KBM-7 (cell line): Measurements from ENCODE around the gene CLCN1.
"Not testable (repeated sequence)": the region's sequence is repeated elsewhere in the genome, so short reads cannot be mapped to it uniquely, and the experiment has no call there.

ENCODE experiments used
- DNase-seq: peaks from one replicate; pipeline ENCODE4 v3.0.0-alpha.2; 2015
- in situ Hi-C: fragments of 300-500 bp; cut with MboI; formaldehyde crosslinking; loops from 2 replicates; pipeline ENCODE4 v1.14.3; 2020; ENCODE audit warnings: low sequenced_read_pairs, low pct_unique_long_range_greater_than_20kb, mixed read lengths

CLCN1 gene

DNA sequence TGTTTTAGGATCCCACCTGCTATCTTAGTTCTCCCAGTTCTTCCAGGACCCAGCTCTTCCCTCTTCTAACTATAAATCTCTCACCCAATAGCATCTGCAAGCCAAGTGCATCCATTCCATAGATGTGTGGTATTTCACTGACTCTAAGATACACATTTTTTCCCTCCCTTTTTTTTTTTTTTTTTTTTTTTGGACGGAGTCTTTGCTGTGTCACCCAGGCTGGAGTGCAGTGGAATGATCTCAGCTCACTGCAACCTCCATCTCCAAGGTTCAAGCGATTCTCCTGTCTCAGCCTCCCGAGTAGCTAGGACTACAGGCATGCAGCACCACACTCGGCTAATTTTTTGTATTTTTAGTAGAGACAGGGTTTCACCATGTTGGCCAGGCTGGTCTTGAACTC lies 26.0 kb upstream of the CLCN1 start:
- in situ Hi-C loops, DNase-seq: not testable (repeated sequence)

DNA sequence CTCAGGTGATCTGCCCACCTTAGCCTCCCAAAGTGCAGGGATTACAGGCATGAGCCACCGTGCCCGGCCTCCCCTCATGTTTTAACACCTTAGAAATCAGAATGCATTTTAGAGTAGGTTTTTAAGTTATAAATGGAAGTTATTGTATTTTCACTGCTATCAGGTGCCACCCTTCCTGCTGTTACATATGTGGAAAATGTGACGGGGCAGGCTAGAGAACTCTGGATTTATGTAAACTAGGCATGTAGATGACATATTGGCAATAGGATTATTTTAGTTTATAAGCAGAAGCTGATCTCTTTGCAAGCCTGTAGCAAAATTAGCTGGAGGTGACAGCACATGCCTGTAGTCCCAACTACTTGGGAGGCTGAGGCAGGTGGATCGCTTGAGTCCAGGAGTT lies 25.6 kb upstream of the CLCN1 start:
- DNase-seq: no peak
- in situ Hi-C loops: no loop called here

- DNase-seq: no peak
- in situ Hi-C loops: no loop called here
Observed at GRCh38 chr7:143292876-143293275, 23.0 kb upstream of the CLCN1 start.

DNA sequence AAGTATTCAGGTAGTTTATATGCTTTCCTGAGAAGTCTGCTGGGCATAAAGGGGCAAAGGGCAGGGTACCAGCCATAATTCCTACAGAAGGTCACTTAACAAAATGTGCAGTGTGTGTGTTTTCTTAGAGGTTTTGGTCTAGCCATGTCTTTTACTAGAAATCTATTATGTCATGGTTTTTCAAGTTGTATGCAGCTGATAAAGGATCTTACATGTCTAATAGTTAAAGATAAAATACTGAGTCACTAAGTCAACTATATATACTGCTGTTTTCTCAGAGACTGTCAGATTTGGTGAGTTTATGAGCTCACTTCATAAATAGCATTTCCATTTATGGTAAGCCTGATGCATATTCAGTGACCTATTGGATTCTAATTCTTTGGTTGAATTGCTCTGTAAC lies 20.0 kb upstream of the CLCN1 start:
- DNase-seq: no peak
- in situ Hi-C loops: no loop called here

GRCh38 chr7:143296686-143297085 lies 19.2 kb upstream of the CLCN1 start:
- DNase-seq: peak; percentile 37

GRCh38 chr7:143299346-143299745 lies 16.6 kb upstream of the CLCN1 start:
- no peak for DNase-seq
- in situ Hi-C loops: no loop called here

More at GRCh38 chr7:143296686-143297085, 19.2 kb upstream of the CLCN1 start:
- in situ Hi-C loops: no loop called here

DNA sequence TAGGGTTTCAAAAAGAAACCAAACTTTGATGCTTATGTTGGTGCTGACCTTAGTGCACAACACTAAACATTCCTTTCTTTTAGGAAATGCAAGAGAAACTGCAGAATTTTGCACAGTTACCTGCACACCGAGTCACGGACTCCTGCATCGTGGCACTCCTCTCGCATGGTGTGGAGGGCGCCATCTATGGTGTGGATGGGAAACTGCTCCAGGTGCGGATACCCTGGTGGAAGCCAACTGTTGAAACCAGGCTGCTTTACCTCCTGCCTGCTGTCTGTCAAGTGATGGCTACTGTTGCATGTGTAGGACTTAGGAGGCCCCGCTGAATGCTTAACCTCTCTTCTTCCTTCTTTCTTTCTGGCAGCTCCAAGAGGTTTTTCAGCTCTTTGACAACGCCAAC lies 16.1 kb upstream of the CLCN1 start:
- peak; percentile 57 for DNase-seq
- in situ Hi-C loops: no loop called here

GRCh38 chr7:143300959-143301935 lies 14.7 kb upstream of the CLCN1 start:
- DNase-seq: peak; percentile 87
- in situ Hi-C loops: no loop called here

GRCh38 chr7:143303733-143304132 lies 12.2 kb upstream of the CLCN1 start:
- in situ Hi-C loops: no loop called here
- no peak for DNase-seq

GRCh38 chr7:143304938-143305337 lies 11.0 kb upstream of the CLCN1 start:
- in situ Hi-C loops: no loop called here

GRCh38 chr7:143305423-143306070 lies 10.4 kb upstream of the CLCN1 start:
- in situ Hi-C loops: no loop called here
- peak; percentile 76 for DNase-seq

More at GRCh38 chr7:143304938-143305337, 11.0 kb upstream of the CLCN1 start:
- DNase-seq: no peak

DNA sequence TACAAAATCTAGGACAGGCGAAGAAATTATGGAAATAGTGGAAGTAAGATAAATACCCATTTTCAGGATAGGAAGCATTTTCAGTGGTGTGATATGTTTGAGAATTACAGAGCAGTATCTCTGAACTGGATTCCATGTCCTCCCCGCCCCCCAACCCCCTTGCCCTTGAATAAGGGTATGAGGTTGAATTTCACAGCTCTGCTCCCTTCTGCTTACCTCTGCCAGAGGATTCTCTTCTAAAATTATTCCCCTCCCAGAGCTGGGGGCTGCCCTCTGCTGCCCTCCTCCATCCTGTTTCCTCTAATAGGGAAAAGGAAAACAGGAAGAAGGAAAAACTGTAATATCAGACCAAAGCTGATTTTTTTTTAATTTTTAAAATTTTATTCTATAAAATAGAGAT lies 7.3 kb upstream of the CLCN1 start:
- no peak for DNase-seq
- in situ Hi-C loops: no loop called here

- in situ Hi-C loops: no loop called here
- DNase-seq: no peak
Observed at GRCh38 chr7:143314127-143314526, 1.8 kb upstream of the CLCN1 start.

GRCh38 chr7:143316492-143316891 lies 581 bp downstream of the CLCN1 start:
- in situ Hi-C loops: no loop called here
- no peak for DNase-seq

DNA sequence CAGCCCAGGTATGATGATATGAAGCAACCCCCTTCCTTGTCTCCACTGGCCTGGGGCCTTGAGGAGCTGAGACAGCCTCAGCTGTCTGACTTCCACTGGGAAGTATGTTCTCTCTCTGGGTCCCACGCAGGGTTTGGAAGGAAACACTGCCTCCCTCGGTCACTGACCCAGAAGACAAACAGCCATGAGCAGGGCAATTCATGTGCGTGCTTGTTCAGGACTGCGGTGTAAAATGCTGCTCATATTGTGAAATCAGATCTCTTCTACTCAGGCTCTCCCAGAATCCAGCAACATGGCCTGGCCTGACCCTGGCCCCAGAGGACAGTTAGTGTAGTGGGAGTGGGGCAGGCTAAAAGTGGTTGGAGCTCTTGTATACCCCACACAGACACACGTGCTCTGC lies 2.8 kb downstream of the CLCN1 start:
- in situ Hi-C loops: no loop called here
- DNase-seq: no peak

DNA sequence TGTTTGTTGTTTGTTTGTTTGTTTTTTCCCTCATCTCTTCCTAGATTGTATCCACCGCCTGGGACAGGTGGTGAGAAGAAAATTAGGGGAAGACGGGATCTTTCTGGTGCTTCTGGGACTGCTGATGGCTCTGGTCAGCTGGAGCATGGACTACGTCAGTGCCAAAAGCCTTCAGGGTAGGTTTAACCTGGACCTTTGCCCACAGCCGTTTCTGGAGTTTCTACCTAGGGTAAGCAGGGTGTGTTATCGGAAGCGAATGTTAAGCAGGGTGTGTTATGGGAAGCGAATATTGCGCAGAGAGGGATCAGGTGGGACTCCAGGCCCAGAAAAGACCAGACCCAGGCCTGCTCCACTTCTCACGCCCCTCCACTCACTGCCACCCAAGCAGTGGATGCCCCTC lies 4.7 kb downstream of the CLCN1 start:
- DNase-seq: no peak
- in situ Hi-C loops: no loop called here

DNA sequence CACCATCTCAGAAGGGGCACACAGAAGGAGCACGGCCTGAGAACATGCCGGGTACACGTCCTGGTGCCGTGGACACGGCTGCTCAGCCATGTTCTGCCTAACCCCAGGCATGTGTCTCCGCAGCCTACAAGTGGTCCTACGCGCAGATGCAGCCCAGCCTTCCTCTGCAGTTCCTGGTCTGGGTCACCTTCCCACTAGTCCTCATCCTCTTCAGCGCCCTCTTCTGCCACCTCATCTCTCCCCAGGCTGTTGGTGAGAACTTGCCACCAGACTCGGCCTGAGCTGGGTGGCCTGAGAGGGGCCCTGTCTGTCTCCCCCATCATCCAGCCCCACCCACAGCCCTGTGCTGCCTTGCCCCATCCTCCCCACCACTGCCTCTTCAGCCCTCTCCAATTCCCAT lies 5.3 kb downstream of the CLCN1 start:
- in situ Hi-C loops: no loop called here
- DNase-seq: no peak

DNA sequence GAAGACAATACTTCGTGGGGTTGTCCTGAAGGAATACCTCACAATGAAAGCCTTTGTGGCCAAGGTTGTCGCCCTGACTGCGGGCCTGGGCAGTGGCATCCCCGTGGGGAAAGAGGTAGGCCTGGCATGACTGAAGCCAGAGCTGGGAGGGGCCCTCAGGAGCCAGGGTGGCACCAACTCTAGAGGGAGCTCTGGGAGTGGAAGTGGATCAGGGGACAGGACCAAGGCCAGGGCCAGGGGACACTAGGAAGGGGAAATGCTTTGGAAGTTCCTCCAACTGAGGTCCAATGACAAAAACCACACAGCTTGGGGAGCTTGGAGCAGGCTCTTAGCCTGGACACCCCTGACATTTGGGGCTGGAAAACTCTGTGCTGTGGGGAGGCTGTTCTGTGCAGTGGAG lies 5.8 kb downstream of the CLCN1 start:
- in situ Hi-C loops: no loop called here
- no peak for DNase-seq

DNA sequence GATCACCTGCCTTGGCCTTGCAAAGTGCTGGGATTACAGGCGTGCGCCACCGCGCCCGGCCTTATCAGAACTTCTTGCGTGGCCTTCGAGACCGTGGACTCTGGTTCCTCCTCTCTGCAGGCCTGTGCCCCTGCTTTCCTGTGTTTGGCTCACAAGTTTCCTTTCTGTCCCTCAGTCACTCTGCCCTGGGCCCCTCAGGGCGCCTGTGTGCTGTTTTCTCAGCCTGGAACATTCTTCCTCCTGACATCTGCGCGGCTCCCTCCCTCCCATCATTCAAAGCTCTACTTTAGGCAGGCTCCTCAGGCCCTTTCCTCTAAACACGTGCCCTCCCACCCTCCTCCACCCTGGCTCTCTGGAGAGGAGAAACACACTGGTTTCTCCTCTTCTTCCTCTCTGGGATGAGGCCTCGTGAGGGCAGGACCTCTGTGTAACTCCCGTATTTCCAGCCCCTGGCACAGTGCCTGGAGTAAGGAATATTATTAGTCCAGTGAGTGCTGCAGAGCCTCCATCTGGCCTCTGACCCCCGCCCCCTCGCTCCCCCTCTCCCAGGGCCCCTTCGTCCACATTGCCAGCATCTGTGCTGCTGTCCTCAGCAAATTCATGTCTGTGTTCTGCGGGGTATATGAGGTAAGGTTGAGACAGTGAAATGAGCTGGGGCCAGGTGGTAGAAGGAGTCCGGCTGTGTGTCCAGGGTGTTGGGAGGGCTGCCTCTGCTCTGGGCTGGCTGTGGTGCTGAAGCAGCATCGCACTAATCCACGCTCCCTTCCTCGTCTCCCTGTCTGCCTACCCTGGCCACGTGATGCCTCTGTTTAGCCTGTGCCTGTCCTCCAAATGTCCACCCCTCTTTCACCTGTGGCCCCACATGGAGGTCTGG lies 7.1 kb downstream of the CLCN1 start:
- peak; percentile 13 for DNase-seq
- in situ Hi-C loops: no loop called here

DNA sequence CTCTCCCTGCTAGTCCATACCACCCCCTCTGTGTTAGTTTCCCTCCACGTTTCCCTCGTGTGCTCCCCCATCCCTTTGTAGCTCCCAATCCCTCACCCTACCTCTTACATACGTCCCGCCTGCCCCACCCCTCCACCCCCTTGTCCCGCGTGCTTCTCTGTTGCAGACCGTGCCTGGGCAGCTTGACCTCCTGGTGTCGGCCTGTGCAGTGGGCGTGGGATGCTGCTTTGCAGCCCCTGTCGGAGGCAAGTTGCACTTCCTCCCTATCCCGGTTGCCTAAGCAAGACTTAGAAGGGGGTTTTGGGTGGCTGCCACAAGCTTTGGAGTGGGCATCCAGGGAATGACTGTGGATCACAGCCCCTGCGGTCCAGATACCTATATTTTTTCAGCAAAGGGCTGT lies 7.7 kb downstream of the CLCN1 start:
- in situ Hi-C loops: no loop called here
- DNase-seq: no peak
